Activated CD4-positive, CD25-positive, alpha-beta regulatory T cell treated with anti-CD3 and anti-CD28 coated beads, Interleukin-2, amount 50 U/mL, for 16 hours (primary cell): ENCODE measurements around the gene H1-8.

Source experiments
- DNase-seq: peaks from one replicate; pipeline ENCODE4 v3.0.0-alpha.2; 2020; ENCODE audit warnings: low read depth, low spot score

The H1-8 gene

DNA sequence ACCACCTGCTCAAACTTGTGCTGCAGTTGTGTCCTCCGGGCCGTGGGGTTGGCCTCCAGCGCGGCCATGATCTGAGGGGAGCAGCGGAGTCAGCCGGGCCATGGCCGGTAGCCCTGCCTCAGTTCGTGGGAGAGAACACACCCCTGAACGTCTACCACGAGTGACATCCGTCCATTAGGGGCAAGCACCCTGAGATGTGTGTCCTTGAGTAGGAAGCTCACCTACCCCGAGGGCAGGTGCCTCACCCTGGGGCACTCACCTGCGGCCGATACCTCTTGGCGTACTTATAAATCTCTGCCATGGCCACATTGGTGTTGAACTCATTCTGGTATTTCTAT, 13.4 kb downstream of the H1-8 start:
- no peak for DNase-seq

DNA sequence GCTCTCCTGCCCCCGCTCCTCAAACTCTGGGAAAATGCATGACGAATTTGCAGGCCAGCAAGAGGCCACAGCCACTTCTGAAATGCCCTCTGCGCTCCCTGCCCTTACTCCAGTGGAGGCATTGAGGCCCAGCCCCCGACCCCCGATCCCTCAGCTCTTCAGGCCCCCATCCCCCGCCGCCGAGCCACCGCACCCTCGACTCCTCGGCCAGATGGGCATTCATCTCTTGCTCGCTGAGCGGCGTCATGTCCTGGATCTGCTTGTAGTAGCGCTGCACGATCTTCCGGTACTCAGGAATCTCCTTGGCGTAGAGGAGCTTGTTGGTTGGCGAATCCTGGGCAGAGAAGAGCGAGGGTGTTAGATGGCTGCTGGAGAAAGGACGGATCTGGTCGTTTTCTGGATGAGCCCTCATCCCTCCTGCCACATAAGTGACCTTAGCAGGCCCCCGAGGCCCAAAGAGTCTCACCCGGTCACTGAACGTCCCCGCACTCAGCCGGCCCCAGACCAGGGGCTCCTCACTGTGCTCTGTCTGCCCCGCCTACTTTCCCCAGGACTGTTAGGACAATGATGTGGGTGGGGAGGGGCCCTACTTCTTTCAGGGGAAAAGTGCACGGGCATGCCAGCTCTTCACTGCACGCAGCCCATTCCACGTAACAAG, 14.0 kb downstream of the H1-8 start:
- no peak for DNase-seq

DNA sequence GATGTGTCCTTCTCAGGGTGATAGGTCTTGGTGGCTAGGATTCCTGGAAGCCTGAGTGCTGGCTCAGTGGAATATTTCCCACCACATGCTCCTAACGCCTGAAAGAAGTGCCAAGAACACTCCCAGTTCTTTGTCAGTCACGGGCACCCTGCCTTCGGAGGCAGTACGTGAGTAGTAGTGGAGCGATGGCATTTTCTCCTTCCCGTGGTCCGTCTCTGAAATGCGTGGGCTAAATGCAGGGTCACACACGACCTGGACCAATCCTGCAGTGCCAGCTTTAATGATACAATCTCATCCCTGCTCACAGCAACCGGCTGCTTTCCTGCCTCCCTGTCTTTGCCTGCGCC, 14.5 kb downstream of the H1-8 start:
- DNase-seq: no peak

DNA sequence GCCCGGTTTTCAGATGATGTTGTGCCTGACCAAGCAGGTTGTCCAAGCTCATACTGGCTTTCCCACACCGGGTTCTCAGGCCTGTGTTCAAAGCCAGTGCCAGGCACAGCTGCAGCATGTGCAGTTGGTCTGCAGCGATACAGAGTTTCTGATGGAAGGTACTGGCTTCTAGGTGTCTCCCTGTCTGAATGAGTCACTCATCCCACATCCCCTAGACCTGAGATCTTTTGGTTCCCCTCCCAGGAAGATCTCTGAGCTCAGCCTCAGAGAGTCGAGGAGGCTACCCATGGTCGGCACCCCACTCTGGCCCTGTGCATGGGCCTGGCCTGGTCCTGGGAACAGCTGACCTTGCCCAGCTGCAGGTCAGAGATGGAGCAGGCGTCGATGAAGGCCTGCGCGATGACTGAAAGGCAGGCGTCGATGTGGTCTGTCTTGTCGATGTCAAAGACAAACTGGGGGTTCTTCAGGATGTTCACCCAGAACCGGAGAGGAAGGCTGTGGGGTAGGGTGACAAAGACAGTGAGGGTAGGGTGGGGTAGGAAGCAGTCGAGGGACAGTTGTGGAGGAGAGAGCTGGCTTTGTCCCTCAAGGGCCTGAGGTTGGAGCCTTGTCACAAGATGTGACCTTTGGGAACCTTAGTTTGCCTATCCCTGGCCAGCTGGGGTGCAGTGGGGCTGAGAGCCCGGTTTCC, 15.3 kb downstream of the H1-8 start:
- DNase-seq: no peak

DNA sequence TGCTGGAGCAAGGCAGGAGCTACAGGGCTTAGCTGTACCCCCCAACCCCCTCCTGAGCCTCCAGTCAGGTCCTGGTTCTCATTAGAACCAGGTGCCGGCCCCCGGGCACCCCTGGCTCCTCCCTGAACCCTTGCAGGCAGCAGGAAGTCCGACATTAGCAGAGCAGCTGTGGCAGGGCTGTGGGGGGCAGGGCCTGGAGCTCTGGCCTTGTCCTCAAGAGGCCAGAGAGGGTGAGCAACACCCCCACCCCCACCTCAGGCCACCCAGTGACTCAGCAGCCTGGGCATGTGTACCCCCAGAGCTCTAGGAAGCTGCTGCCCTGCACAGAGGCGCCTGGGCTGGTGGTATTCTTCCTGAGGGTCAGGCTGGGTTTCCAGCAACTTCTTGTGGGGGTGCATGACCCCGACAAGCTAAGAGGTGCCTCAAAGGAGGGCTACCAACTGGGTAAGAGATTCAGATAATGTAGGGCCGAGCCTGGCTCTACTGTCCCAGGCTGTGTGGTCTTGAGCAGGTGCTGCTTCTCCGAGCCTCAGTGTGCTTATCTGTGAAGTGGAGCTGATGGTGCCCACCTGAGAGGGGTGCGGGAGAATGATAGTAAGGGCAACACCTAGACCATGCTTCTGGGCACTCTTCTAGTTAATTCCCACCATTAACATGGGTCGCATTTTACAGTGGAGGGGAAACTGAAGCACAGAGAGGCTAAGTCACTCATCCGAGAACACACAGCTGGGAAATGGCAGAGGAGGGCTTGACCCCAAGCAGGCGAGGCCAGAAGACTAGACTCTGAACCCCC, 16.0 kb downstream of the H1-8 start:
- no peak for DNase-seq

DNA sequence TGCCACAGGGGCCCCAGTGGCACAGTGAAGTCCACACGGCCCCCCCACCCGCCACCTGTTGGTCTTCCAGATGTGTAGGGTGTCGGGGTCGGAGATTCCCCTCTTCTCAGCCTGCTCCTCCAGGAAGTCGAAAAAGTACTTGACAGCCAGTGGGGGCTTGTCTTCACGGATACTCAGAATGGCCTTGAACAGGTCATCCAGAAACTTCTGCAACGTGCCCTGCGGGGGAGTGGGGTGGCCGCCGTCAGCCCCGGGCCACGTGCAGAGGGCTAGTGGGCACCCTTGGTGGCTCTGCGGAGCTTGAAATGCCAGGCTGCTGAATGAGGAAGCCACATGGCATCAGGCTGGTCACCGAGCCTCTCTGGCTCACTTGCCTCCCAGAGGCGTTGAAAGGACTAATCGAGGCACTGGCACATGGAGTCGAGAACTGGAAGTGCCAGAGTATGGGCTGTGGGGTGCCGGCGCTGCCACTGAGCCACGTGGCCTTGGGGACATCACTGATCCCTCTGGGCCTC, 16.6 kb downstream of the H1-8 start:
- DNase-seq: no peak

DNA sequence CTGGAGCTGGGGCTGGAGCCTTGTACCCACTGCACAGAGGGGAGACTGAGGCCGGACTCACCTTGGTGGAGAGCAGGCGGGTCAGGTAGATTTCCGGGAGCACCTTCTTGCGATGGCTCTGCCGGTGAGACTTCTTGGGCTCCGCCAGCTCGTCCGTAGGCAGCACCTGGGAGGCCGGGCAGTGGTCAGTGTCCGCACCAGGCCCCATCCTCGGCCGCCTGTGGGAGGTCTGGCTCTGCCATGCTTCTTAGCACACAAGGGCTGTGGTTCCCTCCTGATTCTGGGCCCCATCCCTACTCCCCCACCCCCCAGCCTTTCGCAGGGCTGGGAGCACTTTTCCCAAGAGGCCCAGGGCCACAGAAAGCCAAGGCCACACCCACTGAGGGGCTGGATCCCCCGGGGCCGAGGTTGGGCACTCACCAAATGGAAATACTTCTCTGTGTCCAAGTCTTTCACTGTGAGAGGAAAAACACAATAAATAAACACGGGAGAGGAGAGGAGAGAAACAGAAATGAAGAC, 17.4 kb downstream of the H1-8 start:
- no peak for DNase-seq

DNA sequence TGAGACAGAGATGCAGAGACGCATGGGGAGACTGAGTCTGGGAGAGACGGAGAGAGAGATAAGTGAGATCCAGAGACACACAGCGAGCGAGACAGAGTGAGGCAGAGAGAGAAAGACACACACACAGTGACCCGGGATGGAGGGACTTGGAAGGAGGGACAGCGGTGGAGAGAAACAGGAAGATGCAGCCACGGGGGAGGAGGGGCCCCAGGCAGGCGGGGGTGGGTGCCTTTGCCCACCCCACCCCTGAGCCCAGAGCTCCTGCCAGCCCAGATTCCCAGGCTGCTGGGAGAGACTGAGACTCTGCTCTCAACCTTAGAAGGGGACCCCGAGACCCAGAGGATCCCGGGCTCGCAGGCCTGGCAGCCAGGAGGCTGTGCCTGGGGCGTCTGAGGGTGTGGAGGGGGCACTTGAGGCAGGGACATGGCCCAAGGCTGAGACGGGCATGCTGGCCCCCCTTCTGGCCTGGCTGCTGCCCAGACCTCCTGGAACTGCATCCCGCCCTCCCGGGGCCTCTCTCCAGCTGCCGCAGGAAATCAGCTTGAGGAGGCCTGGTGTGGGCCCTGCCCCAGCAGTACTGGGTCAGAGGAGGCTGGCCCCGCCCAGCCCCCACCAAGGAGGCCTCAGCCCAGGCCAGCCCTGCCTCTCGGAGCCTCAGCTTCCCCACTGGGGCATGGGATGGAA, 18.1 kb downstream of the H1-8 start:
- no peak for DNase-seq

DNA sequence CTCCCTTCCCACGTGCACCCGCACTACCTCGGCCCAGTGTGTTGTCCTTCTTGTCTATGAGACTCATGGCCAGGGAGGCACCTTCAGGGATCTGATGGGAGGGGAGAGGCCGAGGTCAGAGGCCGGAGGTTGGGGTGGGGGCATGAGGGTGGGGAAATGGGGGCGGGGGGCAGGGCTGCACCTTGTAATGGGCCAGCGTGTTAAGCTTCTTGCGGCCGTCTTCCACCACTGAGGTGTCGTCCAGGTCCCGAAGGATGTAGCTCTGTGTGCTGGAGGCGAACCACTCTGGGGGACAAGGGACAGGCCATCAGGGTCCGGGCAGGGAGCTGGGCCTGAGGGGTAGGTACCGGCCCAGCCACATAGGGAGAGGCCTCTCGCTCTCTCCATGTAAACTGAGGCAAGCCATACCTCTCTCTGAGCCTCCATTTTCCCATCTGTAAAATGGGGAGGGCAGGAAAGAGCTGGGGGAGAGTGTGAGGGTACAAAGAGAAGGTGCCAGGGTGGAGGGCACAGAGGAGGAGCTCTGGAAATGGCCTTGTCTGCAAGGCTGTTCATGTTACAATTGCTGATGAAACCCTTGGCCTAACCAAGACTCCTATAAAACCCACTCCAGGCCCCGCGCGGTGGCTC, 18.8 kb downstream of the H1-8 start:
- DNase-seq: no peak

DNA sequence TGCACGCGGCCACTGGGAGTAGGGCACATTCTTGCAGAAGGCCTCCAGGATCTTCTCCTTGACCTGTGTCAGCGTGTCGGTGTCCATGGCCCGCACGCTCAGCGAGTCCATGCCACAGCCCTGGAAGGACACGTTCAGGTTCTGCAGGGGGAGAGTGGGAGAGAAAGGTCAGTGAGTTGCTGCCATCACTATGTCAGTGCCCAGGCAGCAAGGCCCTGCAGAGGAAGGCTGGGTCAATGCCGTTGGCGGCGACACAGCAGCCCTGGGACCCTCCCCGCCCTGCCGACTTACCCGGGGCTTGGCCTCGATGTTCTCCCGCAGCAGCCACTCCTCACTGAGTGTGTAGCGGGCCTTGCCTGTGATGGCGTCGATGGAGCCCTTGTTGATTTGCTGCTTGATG, 19.8 kb downstream of the H1-8 start:
- DNase-seq: no peak

DNA sequence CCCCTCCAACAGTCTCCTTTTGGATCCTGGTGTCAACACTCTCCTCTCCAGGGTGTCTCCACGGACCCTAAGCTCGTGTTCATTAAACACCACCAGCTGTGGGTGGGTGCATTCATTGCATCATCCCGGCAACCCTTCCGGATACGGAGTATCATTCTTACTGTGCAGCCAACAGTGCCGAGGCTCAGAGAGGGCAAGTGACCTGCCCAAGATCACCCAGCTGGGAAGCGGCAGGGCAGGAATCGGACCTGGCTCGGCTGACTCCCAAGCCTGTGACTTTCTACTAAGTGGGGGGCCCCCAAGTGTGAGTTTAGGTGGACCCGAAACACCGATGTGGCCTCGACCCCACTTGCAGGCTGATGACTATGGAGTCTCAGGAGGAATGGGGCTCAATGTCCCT, 20.4 kb downstream of the H1-8 start:
- no peak for DNase-seq

DNA sequence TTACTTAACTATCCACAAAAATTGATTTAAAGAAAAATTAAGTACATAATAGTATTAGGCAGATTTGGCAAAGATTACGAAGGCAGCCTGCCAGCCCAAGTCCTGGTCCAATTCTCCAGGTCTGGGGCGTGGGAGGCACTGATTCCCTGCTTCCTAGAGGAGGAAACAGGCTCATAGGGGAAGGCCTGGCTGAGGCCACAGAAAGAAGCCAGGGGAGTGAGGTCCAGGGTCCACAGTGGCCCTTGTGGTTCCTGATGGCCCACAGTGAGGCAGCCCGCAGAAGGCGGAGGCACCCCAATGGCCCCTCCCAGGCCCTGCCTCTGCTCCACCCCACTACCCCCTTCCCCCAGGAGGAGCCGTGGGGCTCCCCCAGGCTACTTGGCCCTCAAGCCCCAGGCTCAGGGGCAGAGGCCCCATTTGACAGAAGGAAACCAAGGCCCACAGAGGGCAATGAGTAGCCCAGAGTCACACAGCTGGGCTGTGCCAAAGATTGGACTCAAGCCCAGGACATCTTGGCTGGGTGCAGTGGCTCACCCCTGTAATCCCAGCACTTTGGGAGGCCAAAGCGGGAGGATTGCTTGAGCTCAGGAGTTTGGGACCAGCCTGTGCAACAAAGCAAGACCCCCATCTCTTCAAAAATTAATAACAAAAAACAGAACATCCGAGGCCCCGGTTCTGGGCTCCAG, 21.0 kb downstream of the H1-8 start:
- DNase-seq: no peak

DNA sequence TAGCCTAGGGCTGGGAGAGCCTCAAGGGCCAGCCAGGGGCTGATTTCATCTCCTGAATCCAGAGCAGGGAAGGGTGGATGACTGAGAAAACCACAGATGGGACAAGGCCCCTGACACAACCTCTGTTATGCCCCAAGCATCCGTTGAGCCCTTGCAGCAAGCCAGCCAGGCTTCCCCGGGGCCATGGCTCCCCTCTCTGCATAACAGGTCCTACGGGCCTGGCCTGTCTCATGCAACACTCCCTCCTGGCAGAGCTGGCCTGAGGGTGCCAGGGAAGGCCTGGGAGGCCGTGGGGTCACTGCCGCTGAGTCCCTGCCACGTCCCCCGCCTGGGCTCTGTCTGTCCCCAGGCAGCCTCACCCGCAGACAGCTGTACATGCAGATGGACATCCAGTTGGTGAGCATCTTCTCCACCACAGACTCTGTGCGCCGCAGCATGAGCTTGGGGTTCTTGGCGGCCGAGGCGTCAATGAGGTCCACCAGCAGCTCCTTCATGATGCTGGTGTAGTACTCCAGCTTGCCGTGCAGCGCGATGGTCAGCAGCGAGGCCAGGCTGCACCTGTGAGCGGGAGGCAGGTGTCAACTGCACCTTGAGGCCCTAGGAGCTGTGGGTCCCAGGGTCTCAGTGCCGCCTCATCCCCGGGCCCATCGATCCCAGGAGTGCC, 22.1 kb downstream of the H1-8 start:
- no peak for DNase-seq

DNA sequence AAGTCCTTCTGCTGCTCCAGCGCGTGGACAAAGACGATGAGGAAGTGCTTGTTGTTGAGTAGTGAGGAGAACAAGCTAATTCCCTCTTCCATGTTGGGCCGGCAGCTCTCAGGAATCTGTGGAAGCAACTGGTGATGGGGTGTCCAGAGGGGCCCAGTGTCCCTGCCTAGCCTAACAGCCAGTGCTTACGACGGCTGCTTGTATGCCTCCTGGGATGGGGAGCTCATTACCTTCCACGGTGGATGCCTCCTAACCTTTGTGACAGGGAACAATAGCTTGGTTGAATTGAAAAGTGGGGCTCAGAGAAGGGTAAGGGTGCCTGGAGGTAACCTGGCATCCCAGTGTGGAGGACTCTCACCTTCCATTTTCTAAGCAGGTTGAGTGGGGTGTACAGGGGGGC, 22.9 kb downstream of the H1-8 start:
- DNase-seq: no peak

DNA sequence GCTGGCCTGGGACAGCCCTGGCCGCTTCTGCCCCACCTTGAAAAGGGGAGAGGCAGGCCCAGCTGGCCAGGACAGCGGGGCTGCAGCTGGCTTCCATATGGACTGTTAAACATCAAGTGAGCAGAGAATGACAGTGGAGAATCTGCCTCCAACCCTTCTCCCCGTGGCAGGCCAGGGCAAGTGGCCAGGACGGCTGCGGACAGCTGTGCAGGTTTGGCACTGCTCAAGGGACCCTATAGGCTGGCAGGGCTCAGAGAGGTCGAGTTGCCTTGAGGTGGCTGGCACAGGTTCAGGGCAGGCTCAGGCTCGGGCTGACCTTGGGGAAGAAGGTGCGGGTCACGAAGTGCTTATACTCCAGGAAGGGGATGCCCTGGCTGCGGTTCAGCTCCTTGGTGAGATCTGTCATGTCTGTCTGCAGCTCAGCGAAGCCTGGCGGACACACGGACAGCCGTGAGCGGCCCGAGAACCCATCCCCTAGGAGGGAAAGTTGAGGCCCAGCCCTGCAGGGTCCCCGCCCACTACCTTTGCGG, 24.3 kb downstream of the H1-8 start:
- DNase-seq: no peak

DNA sequence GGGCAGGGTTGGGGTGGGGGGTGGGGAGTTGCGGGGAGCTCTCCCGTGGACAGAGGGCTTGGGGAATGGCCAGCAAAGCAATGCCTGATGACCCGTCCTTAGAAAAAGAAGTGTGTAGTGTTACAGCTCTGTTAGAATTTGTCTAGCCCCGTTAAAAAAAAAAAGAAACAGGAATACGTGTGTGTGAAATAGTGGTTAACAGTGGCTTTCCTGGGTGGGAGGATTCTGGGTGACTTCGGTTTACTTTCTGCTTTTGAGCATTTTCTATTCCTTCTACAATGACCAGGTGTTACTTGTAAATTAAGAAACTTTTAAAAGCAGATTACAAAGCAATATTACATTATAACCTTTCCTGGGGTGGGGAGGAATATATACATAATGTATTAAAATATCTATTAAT, 25.0 kb downstream of the H1-8 start:
- DNase-seq: no peak

DNA sequence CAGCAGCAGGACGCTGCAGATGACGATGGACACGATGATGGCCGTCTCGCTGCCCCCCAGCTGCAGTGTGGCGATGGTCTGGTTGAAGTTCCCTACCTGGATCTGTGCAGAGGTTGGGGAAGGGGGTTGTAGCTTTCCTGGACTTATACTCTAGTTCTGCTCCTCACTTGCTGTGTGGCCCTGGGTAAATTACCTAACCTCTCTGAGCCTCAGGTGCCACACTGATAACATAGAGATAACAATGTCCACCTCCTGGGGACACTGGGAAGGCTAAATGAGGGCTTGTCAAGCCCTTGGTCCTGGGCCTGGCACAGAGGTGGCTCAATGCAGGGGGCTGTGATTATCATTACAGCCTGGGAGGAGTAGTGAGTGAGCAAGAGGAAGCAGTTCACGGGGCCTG, 26.9 kb downstream of the H1-8 start:
- DNase-seq: no peak

DNA sequence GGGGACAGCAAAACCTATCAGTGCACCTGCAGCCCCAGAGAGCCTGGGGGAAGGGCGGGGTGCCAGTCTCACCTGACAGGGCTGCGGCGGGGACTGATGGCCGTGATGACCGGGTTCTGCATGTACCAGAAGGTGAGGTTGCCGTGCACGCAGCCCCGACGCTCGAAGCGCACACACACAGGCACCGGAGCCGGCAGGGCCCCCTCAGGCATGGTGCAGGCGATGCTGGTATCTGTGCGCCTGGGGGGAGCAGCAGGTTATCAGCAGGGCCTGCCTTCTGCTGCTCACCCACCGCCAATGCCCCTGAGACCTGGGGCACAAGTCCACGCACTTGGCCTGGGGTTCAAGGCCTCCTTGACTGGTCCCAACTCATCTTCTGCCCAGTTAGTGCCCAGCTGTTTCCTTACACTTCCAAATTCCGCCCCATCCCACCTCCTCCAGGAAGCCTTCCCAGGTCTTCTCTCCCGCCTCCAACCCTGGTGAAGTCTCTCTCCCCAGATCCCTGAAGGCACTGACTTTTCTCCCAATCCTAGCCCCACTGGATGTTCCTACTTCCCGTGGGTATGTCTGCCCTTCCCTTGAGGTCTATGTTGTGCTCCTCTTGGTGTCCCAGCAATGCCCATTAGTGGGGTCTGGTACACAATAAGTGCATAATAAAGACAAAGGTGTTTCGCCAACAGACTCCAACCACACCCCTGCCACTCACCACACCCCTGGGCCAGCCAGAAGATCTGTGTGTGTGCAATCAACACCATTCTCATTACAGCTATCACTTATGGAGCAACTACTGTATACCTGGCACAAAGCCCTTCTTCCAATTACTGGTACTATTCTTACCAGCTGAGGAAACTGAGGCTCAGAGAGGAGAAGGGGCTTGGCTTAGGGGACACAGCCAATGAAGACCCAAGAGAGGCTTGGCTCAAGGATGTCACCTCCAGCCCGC, 28.9 kb downstream of the H1-8 start:
- no peak for DNase-seq

DNA sequence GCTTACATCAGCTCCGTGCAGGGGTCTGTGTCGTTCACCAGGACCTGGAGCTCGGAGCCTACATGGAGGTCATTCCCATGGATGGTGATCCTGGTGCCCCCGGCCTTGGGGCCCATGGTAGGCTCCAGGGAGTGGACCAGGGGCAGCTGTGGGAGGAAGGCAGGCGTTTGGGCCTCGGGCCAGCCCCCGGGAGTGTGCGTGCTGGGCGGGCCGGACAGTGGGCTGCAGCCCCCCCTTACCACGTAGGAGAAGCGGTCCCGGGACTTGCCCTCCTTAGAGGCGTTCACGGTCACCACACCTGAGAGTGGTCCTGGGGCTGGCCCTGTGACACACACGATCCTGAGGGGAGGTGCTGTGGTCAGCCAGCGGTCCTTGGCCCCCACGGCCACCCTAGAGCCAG, 29.6 kb downstream of the H1-8 start:
- no peak for DNase-seq
